ENCODE data around the gene IFNL1. TPM values are rescaled to one million over a fixed set of nuclear protein-coding genes. Genes with fewer than 3 reads are reported as not detected.

Gene IFNL1
- total RNA-seq, 1 experiment from 2014 or later = not detected

DNA sequence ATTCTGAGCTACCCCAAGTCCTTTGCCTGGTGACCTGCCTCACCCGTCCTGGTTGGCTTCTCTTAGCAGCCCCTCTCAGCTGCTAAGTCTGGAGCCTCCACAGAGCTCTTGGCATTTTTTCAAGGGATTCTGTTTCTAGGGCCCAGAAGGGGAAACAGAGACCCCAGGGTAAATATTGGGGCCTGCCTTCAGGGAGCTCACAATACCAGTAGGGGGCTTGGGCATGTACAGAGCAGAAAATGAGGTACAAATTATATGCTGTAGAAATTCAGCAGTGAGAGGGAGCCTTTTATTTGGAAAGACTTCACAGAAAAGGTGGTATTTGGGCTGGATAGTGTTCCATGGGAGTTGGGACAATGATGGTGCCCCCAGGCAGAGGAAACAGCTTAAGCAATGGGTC lies 49.7 kb downstream of the IFNL1 start:
- ChIA-PET CTCF (interaction anchor here (0.6 to 1.0 kb wide), 2 partner anchors 52 to 699 kb away, joined by 3 read pairs; no protein-coding TSS in a partner anchor), POLR2A (interaction anchor here (1.4 kb wide), 1 partner anchor 90 kb away, joined by 3 read pairs; the partner anchor contains the start of gene RPS16)
- no TSS peak for BruUV-seq (replicated peaks)
- H3K27ac Mint-ChIP-seq (ENCODE audit: low read depth, unreplicated experiment) = peak overlapping the region; percentile 97
- H3K9me3 Mint-ChIP-seq (ENCODE audit: unreplicated experiment) = no peaks in the 10 kb centered on the region
- peaks cover 52% of the 10 kb centered on the region for H3K4me1 Mint-ChIP-seq (ENCODE audit: insufficient read depth, unreplicated experiment)
- H3K36me3 Mint-ChIP-seq (ENCODE audit: insufficient read depth, unreplicated experiment) = peaks cover 36% of the 10 kb centered on the region
- intact Hi-C loops (cut with micrococcal nuclease) = no loop called here
- DNase-seq (ENCODE audit: unreplicated experiment) = no peak
- no peaks in the 10 kb centered on the region for H3K27me3 Mint-ChIP-seq (ENCODE audit: insufficient read depth, unreplicated experiment)
- TF ChIP-seq, protein P1, sequence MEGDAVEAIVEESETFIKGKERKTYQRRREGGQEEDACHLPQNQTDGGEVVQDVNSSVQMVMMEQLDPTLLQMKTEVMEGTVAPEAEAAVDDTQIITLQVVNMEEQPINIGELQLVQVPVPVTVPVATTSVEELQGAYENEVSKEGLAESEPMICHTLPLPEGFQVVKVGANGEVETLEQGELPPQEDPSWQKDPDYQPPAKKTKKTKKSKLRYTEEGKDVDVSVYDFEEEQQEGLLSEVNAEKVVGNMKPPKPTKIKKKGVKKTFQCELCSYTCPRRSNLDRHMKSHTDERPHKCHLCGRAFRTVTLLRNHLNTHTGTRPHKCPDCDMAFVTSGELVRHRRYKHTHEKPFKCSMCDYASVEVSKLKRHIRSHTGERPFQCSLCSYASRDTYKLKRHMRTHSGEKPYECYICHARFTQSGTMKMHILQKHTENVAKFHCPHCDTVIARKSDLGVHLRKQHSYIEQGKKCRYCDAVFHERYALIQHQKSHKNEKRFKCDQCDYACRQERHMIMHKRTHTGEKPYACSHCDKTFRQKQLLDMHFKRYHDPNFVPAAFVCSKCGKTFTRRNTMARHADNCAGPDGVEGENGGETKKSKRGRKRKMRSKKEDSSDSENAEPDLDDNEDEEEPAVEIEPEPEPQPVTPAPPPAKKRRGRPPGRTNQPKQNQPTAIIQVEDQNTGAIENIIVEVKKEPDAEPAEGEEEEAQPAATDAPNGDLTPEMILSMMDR (IDR thresholded peaks at IDR 0.05; ENCODE audit: unreplicated experiment) = no peak
- H3K4me3 Mint-ChIP-seq (ENCODE audit: unreplicated experiment) = peak overlapping the region; percentile 100

GRCh38 chr19:39347332-39348164 lies 51.3 kb downstream of the IFNL1 start:
- Mint-ChIP-seq H3K27ac (ENCODE audit: low read depth, unreplicated experiment) (no peak overlapping the region), H3K9me3 (ENCODE audit: unreplicated experiment) (no peaks in the 10 kb centered on the region)
- POLR2A ChIA-PET = interaction anchor here (0.9 kb wide), 1 partner anchor 27 kb away, joined by 3 read pairs; no protein-coding TSS in a partner anchor

More at GRCh38 chr19:39347332-39348164, 51.3 kb downstream of the IFNL1 start:
- no TSS peak for BruUV-seq (replicated peaks)
- no peak overlapping the region for H3K4me3 Mint-ChIP-seq (ENCODE audit: unreplicated experiment)
- H3K36me3 Mint-ChIP-seq (ENCODE audit: insufficient read depth, unreplicated experiment) = peaks cover 49% of the 10 kb centered on the region
- no peak for DNase-seq (ENCODE audit: unreplicated experiment)
- TF ChIP-seq, protein P1 (IDR thresholded peaks at IDR 0.05; ENCODE audit: unreplicated experiment) = no peak
- H3K27me3 Mint-ChIP-seq (ENCODE audit: insufficient read depth, unreplicated experiment) = no peaks in the 10 kb centered on the region
- CTCF ChIA-PET = interaction anchor here (0.7 kb wide), 1 partner anchor 19 kb away, joined by 3 read pairs; no protein-coding TSS in a partner anchor
- peaks cover 45% of the 10 kb centered on the region for H3K4me1 Mint-ChIP-seq (ENCODE audit: insufficient read depth, unreplicated experiment)
- intact Hi-C loops (cut with micrococcal nuclease) = no loop called here

Other genes with a start within 250 kb of the IFNL1 start
- gene ACP7, start 212.0 kb upstream of the IFNL1 start, total RNA-seq (2022) = not detected in 2 replicates
- 28.4 and 29.5 TPM in 2 replicates for gene PAK4, start 170.6 kb upstream of the IFNL1 start, total RNA-seq (2022)
- gene NCCRP1, start 99.4 kb upstream of the IFNL1 start, total RNA-seq (2022) = not detected in 2 replicates
- gene SYCN, start 92.1 kb upstream of the IFNL1 start, total RNA-seq (2022) = not detected in 2 replicates
- gene IFNL3, start 51.4 kb upstream of the IFNL1 start, total RNA-seq (2022) = not detected in 2 replicates
- not detected in 2 replicates for gene IFNL4, start 47.6 kb upstream of the IFNL1 start, total RNA-seq (2022)
- not detected in 2 replicates for gene IFNL2, start 28.0 kb upstream of the IFNL1 start, total RNA-seq (2022)
- 0.16 TPM in 1 of 2 replicates, not detected in the other for gene LRFN1, start 24.5 kb downstream of the IFNL1 start, total RNA-seq (2022)
- gene GMFG, start 39.6 kb downstream of the IFNL1 start, total RNA-seq (2022) = not detected in 2 replicates
- 65.4 and 94.2 TPM in 2 replicates for gene SAMD4B, start 46.0 kb downstream of the IFNL1 start, total RNA-seq (2022)
- 47.0 and 48.5 TPM in 2 replicates for gene PAF1, start 94.7 kb downstream of the IFNL1 start, total RNA-seq (2022)
- gene MED29, start 95.0 kb downstream of the IFNL1 start, total RNA-seq (2022) = 24.3 and 31.7 TPM in 2 replicates
- 83.7 and 98.4 TPM in 2 replicates for gene ZFP36, start 110.4 kb downstream of the IFNL1 start, total RNA-seq (2022)
- gene PLEKHG2, start 116.3 kb downstream of the IFNL1 start, total RNA-seq (2022) = 19.2 and 19.6 TPM in 2 replicates
- gene RPS16, start 139.5 kb downstream of the IFNL1 start, total RNA-seq (2022) = 2,837 and 2,909 TPM in 2 replicates
- gene SUPT5H, start 149.2 kb downstream of the IFNL1 start, total RNA-seq (2022) = 122 and 165 TPM in 2 replicates
- gene TIMM50, start 184.4 kb downstream of the IFNL1 start, total RNA-seq (2022) = 71.2 and 94.2 TPM in 2 replicates
- gene DLL3, start 202.5 kb downstream of the IFNL1 start, total RNA-seq (2022) = 0.56 and 0.68 TPM in 2 replicates
- not detected in 2 replicates for gene SELENOV, start 218.7 kb downstream of the IFNL1 start, total RNA-seq (2022)
- gene EID2B, start 236.4 kb downstream of the IFNL1 start, total RNA-seq (2022) = 2.0 and 3.3 TPM in 2 replicates
- 8.5 and 10.4 TPM in 2 replicates for gene EID2, start 243.8 kb downstream of the IFNL1 start, total RNA-seq (2022)